Measurements from ENCODE around the gene SLC25A25.
"Not testable (repeated sequence)": the region's sequence is repeated elsewhere in the genome, so short reads cannot be mapped to it uniquely, and the experiment has no call there.

SLC25A25 gene

GRCh38 chr9:128127990-128128835, 60.2 kb downstream of the SLC25A25 start:
- peak; percentile 87 for DNase-seq

- no peak for DNase-seq
Measured at GRCh38 chr9:128128836-128129590, 61.0 kb downstream of the SLC25A25 start.

GRCh38 chr9:128129976-128130590, 62.1 kb downstream of the SLC25A25 start:
- not testable (repeated sequence) for DNase-seq

- not testable (repeated sequence) for DNase-seq
Measured at GRCh38 chr9:128130651-128131050, 62.6 kb downstream of the SLC25A25 start.

GRCh38 chr9:128131346-128131745, 63.3 kb downstream of the SLC25A25 start:
- DNase-seq = not testable (repeated sequence)

GRCh38 chr9:128132139-128132538, 64.1 kb downstream of the SLC25A25 start:
- DNase-seq = not testable (repeated sequence)

- DNase-seq = not testable (repeated sequence)
Measured at GRCh38 chr9:128135561-128135960, 67.5 kb downstream of the SLC25A25 start.

GRCh38 chr9:128136816-128137793, 69.1 kb downstream of the SLC25A25 start:
- no peak for DNase-seq

- no peak for DNase-seq
Measured at GRCh38 chr9:128138001-128138400, 70.0 kb downstream of the SLC25A25 start.

- no peak for DNase-seq
Measured at GRCh38 chr9:128139621-128140020, 71.6 kb downstream of the SLC25A25 start.

- no peak for DNase-seq
Measured at GRCh38 chr9:128141604-128142003, 73.6 kb downstream of the SLC25A25 start.

GRCh38 chr9:128142061-128142460, 74.0 kb downstream of the SLC25A25 start:
- no peak for DNase-seq

GRCh38 chr9:128142596-128142995, 74.6 kb downstream of the SLC25A25 start:
- DNase-seq = no peak

GRCh38 chr9:128143525-128144238, 75.7 kb downstream of the SLC25A25 start:
- DNase-seq = no peak

GRCh38 chr9:128144239-128145181, 76.5 kb downstream of the SLC25A25 start:
- DNase-seq = no peak

- DNase-seq = peak; percentile 54
Measured at GRCh38 chr9:128145536-128145935, 77.5 kb downstream of the SLC25A25 start.

- no peak for DNase-seq
Measured at GRCh38 chr9:128145951-128146351, 77.9 kb downstream of the SLC25A25 start.

GRCh38 chr9:128146591-128147120, 78.6 kb downstream of the SLC25A25 start:
- DNase-seq = no peak

- DNase-seq = no peak
Measured at GRCh38 chr9:128148509-128149000, 80.5 kb downstream of the SLC25A25 start.

Measured in DMS79 treated with DMSO at 0.1 percent for 48 hours (cell line).